Neuron (in vitro differentiated cells): ENCODE measurements around the gene GPR152.

Source experiments
- H2AFZ ChIP-seq: one replicate; pipeline ENCODE4 v1.6.1; 2013; ENCODE audit warnings: low read depth, mild to moderate bottlenecking, inconsistent platforms, low read length, moderate library complexity
- H3K27me3 ChIP-seq: one replicate; pipeline ENCODE4 v1.6.1; 2013; ENCODE audit warnings: low read length; ENCODE audit not compliant: insufficient read depth
- H3K36me3 ChIP-seq: one replicate; pipeline ENCODE4 v1.6.1; 2013; ENCODE audit warnings: low read length; ENCODE audit not compliant: insufficient read depth
- H3K4me1 ChIP-seq: one replicate; pipeline ENCODE4 v1.6.1; 2013; ENCODE audit warnings: low read length; ENCODE audit not compliant: insufficient read depth
- H3K4me3 ChIP-seq: 2 replicates; pipeline ENCODE4 v1.5.1; 2013; ENCODE audit warnings: mild to moderate bottlenecking, low read length, moderate library complexity
- H3K9me3 ChIP-seq: one replicate; pipeline ENCODE4 v1.6.1; 2013; ENCODE audit warnings: low read length

Gene GPR152

DNA sequence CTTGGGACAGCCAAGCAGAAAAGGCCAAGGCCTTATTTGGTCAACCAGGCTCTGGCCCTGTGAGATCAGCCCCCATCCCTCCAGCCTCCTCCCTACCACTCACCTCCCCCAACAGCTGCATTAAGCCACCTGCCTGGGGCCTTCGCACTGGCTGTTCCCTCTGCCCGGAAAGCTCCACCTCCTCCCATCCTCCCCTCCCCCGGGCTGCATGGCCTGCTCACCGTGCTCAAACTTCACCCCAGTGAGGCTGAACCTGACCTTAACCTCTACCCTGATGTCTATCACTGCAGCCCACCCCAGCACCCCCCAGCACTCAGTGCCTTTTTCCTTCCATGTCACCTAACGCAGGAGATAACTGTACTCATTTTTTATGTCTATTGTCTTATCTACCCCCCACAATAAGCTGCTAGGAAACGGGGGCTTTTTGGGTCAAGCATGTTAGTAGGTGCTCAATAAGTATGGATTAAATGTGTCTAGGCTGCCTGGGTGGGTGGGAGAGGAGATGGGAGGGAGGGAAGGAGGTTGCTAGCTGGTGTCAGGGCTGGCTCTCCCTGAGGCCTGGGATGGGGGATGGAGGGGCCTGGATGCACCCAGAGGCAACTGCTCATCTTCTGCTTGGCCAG, 16.0 kb downstream of the GPR152 start:
- Histone ChIP-seq H3K36me3 (peaks cover 56% of the 10 kb centered on the region), H3K27me3 (no peaks in the 10 kb centered on the region), H3K9me3 (no peaks in the 10 kb centered on the region), H3K4me3 (no peak overlapping the region), H2AFZ (no peak overlapping the region), H3K4me1 (no peaks in the 10 kb centered on the region)

DNA sequence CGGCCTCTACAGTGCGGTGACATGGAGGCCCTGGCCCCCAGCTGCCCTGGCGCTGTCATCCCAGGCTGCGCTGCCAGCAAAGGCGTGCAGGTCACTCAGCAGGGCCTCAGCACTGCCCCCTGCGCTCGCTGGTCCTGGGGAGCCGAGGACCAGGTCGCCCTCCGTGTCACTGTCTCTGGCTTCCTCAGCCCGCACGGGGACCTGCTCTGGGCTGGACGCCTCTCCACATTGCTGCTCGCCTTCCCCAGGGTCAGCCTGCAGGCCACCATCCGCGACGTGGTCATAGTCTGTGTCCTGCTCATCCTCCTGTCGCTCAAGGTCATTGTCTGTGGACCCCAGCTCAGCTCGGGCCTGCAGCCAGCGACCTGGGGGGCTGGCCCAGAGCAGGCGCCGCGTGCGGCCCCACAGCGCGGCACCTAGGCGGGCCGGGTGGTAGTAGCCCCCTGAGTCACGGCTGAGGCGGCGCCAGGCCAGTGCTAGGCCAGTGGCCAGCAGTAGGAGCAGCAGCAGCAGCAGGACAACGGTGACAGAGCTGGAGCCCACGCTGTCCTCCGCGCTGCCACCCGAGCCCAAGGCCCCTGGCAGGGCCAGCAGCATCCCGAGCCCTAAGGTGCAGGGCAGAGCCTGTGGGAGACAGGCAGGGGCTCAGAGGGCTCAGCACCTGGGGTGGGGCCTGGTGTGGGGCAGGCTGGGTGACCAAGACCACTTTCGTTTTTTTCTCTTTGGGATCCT, 16.6 kb downstream of the GPR152 start:
- Histone ChIP-seq H3K27me3 (no peaks in the 10 kb centered on the region), H2AFZ (no peak overlapping the region), H3K36me3 (peaks cover 53% of the 10 kb centered on the region), H3K4me3 (no peak overlapping the region), H3K4me1 (no peaks in the 10 kb centered on the region), H3K9me3 (no peaks in the 10 kb centered on the region)

DNA sequence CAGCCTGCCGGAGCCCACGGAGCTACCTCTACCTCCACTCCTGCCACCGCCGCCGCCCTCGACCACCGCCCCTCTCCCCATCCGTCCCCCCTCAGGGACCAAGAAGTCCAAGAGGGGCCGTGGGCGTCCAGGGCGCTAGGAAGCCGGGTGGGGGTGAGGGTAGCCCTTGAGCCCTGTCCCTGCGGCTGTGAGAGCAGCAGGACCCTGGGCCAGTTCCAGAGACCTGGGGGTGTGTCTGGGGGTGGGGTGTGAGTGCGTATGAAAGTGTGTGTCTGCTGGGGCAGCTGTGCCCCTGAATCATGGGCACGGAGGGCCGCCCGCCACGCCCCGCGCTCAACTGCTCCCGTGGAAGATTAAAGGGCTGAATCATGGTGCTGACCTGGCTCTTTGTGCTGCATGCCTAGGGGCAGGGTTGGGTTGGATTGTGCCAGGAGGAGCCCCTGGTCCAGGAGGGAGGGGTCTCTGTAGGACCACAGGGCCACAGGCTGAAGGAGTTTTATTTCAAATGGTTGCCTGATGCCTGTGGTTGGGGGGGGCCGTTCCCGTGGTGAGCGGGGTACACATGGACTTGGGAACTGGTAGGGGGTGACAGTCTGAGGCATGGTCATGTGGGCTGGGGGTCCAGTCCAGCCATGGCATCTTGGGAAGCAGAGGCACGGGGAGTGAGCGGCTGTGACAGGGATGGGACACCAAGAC, 17.4 kb downstream of the GPR152 start:
- H3K36me3 ChIP-seq: peaks cover 54% of the 10 kb centered on the region
- H3K27me3 ChIP-seq: no peaks in the 10 kb centered on the region
- no peaks in the 10 kb centered on the region for H3K9me3 ChIP-seq
- H2AFZ ChIP-seq: no peak overlapping the region
- H3K4me1 ChIP-seq: no peaks in the 10 kb centered on the region
- no peak overlapping the region for H3K4me3 ChIP-seq

DNA sequence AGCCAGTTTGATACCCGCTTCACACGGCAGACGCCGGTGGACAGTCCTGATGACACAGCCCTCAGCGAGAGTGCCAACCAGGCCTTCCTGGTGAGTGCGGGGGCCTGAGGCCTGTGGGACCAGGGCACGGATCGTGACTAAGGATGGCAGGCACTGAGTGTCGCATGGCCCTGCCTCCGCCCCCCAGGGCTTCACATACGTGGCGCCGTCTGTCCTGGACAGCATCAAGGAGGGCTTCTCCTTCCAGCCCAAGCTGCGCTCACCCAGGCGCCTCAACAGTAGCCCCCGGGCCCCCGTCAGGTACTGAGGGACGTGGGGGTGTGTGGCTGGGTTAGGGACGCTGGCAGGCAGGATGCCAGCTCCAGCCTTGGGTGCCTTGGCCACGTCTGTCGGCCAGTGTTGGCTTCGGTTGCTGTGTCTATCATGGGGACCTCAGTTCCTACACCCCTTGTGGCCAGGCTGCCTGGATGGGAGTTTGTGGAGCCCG, 18.1 kb downstream of the GPR152 start:
- no peak overlapping the region for H3K4me3 ChIP-seq
- no peak overlapping the region for H2AFZ ChIP-seq
- H3K27me3 ChIP-seq: no peaks in the 10 kb centered on the region
- peaks cover 52% of the 10 kb centered on the region for H3K36me3 ChIP-seq
- H3K4me1 ChIP-seq: peaks cover 2% of the 10 kb centered on the region
- H3K9me3 ChIP-seq: no peaks in the 10 kb centered on the region

DNA sequence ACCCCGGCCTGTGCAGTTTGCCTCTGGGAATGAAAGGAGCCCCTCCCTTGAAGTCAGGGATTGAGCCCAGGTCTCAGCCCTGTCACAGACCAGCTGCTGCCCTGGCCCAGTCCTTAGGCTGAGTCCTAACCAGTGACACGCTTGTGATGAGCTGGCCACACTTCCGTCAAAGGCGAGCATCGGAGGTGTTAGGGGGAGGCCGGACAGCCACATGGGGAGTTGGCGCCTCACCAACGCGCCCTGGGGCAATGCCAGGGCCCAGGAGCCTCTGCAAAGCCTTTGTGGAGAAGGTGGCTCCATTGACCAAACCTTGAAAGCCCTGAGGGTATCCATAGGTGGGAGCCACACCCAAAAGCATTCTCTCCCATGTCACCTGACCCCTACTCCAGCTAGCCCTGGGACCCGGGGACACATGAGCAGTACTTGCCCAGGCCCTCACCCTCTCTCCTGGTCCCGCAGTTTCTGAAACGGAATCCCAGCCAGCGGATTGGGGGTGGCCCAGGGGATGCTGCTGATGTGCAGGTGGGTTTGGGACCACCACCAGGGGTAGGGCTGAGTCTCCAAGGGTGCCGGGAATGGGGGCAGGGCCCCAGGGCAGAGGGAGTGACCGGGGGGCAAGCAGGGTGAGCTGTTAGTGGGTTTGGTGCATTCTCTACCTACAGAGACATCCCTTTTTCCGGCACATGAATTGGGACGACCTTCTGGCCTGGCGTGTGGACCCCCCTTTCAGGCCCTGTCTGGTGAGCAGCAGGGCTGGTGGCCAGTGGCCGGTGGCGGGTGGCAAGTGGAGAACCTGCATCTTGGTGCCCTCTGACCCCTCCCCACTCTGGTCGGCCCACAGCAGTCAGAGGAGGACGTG, 18.8 kb downstream of the GPR152 start:
- Histone ChIP-seq H3K4me1 (peaks cover 7% of the 10 kb centered on the region), H3K4me3 (no peak overlapping the region), H3K27me3 (no peaks in the 10 kb centered on the region), H3K9me3 (no peaks in the 10 kb centered on the region), H2AFZ (no peak overlapping the region), H3K36me3 (peaks cover 48% of the 10 kb centered on the region)

DNA sequence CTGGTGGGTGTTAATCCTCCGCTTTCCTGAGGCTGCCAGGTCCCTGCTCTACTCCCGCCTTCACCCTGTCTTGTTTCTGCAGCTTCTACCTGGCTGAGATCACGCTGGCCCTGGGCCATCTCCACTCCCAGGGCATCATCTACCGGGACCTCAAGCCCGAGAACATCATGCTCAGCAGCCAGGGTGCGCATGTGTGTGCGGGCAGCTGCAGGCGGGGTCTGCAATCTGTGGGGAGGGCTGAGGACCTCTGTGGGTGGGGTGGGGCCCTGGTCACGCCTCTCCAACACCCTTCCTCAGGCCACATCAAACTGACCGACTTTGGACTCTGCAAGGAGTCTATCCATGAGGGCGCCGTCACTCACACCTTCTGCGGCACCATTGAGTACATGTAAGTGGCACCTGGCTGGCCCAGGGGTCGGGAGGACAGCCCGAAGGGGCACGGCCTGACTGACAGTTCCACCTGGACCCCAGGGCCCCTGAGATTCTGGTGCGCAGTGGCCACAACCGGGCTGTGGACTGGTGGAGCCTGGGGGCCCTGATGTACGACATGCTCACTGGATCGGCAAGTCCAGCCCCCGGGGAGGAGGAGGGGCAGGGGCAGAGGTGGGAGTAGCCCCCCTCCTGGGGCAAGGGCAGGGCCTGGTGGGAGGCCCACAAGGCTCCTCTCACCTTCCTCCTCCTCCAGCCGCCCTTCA, 19.7 kb downstream of the GPR152 start:
- H3K4me3 ChIP-seq: no peak overlapping the region
- no peaks in the 10 kb centered on the region for H3K27me3 ChIP-seq
- peaks cover 8% of the 10 kb centered on the region for H3K4me1 ChIP-seq
- H3K36me3 ChIP-seq: peaks cover 42% of the 10 kb centered on the region
- no peaks in the 10 kb centered on the region for H3K9me3 ChIP-seq
- H2AFZ ChIP-seq: no peak overlapping the region

DNA sequence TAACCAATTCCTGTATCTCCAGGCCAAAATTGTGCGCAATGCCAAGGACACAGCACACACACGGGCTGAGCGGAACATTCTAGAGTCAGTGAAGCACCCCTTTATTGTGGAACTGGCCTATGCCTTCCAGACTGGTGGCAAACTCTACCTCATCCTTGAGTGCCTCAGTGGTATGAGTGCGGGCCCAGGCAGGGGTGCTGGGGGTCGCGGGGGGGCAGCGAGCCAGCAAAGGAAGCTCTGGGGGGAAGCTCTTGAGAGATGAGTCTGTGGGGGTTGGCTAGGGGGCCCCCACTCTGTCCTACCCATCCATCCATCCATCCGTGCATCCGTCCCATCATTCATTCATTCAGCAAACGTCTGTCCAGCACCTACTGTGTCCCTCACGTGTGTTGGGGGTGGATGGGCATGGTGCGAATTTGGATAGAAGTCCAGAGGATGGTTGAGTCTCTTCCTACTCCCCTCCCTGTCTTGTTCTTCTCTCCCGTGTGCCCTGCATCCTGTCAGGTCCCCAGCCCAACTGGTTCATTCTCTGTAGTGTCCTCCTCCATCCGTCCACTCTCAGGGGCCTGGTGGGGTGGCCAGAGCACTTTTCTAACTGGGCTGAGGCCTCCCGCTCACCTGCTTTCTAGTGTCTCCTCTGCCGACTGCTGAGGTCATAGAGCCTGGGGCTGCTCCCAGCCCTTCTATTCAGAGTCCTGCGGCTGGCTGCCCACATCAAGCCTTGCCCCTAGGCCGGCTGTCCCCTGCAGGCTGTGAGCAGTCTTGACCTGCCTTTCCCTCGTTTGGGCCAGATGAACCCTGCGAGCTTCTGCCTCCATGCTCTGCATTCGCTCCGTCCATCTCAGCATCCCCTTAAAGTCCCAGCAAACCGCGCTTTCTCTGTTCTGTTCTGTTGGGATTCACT, 20.9 kb downstream of the GPR152 start:
- peaks cover 42% of the 10 kb centered on the region for H3K36me3 ChIP-seq
- H3K4me1 ChIP-seq: peaks cover 11% of the 10 kb centered on the region
- H3K9me3 ChIP-seq: no peaks in the 10 kb centered on the region
- no peak overlapping the region for H2AFZ ChIP-seq
- no peaks in the 10 kb centered on the region for H3K27me3 ChIP-seq
- no peak overlapping the region for H3K4me3 ChIP-seq

DNA sequence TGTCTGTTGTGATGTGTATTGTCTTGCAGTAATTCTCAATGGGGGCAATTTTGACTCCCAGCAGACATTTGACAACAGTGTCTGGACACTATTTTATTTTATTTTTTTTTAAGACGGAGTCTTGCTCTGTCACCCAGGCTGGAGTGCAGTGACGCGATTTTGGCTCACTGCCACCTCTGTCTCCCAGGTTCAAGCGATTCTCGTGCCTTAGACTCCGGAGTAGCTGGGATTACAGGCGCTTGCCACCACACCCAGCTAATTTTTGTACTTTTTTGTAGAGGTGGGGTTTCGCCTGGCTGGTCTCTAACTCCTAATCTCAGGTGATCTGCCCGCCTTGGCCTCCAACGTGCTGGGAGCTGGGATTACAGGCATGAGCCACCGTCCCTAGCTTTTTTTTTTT, 22.8 kb downstream of the GPR152 start:
- Histone ChIP-seq H3K9me3 (no peaks in the 10 kb centered on the region), H3K36me3 (peaks cover 28% of the 10 kb centered on the region), H3K4me3 (no peak overlapping the region), H3K4me1 (peaks cover 11% of the 10 kb centered on the region), H2AFZ (no peak overlapping the region), H3K27me3 (no peaks in the 10 kb centered on the region)

DNA sequence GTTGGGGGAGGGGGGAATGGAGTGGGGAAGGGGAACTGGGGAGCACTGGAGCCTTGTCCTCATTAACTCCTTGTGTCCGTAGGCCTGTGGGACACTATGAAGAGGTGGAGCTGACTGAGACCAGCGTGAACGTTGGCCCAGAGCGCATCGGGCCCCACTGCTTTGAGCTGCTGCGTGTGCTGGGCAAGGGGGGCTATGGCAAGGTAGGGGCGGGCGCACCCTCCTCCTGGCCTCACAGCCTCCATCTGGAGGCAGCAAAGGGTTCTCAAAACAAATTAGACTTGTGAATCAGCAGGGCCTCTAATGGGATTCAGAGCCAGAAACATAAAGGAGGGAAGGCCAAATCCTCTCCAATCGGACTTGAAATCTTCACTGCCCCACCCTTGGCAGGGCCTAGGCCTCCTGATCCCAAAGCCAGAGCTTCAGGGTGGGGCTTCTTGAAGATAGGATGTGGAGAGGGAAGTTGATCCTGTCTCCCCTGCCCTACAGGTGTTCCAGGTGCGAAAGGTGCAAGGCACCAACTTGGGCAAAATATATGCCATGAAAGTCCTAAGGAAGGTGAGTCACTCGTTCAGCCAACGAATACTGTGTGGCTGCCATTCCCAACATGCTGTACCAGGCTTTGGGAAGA, 23.4 kb downstream of the GPR152 start:
- H3K36me3 ChIP-seq: peaks cover 25% of the 10 kb centered on the region
- no peaks in the 10 kb centered on the region for H3K27me3 ChIP-seq
- H3K4me3 ChIP-seq: peak overlapping the region; percentile 75
- peaks cover 11% of the 10 kb centered on the region for H3K4me1 ChIP-seq
- H3K9me3 ChIP-seq: no peaks in the 10 kb centered on the region
- H2AFZ ChIP-seq: no peak overlapping the region

DNA sequence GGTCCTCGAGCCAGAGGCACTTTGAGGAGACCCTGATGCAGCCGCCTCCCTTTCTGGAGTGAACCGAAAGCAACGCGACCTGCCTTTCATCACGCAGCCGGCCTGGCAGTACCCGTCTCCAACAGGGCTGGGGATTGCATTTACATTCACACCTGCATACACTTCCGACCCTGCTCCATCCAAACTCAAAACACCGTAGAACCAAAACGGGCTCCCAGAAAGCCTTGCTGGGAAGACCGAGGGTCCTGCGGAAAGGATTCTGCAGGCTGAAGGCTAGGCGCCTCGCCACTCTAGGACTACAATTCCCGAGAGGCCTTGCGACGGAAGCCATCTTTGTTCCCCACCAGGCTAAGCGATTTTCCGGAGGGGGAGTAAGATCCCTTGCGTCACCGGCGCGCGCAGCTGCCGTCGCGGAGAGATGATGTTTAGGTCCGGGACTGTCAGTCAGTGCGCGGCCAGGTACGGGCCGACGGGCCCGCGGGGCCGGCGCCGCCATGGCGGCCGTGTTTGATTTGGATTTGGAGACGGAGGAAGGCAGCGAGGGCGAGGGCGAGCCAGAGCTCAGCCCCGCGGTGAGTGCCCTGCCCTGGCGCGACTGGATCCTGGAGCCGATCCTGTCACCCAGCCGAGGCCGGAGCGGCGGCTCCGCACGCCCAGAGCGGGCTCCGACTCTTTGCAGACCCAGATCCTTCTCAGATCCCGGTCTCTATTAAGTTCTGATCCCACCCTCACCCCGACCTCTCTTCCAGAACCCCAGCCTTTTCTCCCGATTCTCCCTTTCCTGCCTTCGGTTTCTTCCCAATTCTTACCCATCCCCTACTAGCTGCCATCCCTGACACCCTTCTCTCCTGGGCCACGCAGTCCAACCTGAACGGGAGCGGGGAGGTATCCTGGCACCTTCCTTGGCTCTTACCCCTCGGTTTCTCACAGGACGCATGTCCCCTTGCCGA, 24.2 kb downstream of the GPR152 start, which contains the start of gene RPS6KB2:
Gene RPS6KB2 (plus strand): TSS at position 443 of the 950 bp plus-strand sequence. CDS start 52 bp downstream, at position 495.
- peaks cover 17% of the 10 kb centered on the region for H3K36me3 ChIP-seq
- H3K4me1 ChIP-seq: peaks cover 11% of the 10 kb centered on the region
- no peaks in the 10 kb centered on the region for H3K9me3 ChIP-seq
- no peaks in the 10 kb centered on the region for H3K27me3 ChIP-seq
- peak within 1 kb of the TSS; percentile 75 for H3K4me3 ChIP-seq
- H2AFZ ChIP-seq: peak within 1 kb of the TSS; percentile 92
